ENCODE data around the gene TMEM184C. TPM values are rescaled to one million over a fixed set of nuclear protein-coding genes. Genes with fewer than 3 reads are reported as not detected.
A peak's percentile ranks its signal among the peaks of the same experiment; 100 is the strongest.

Gene TMEM184C
- total RNA-seq, 1 donor from 2014 or later = 35.7 TPM

DNA sequence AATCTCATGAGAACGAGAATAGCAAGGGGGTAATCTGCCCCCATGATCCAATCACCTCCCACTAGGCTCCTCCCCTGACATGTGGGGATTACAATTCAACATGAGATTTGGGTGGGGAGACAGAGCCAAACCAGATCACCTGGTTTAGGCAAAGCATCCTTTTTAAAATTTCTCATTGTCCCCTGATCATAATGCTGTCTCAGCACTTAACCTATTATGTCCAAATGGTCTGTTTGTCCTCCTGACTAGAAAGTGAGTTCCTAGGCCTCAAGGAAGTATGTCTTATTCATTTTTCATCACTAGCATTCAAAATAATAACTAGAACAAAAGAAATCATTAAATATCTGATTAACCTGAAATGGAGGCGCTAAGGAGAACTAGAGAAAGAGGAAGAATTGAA lies 74.6 kb downstream of the TMEM184C start:
- TF ChIP-seq EZH2 (IDR thresholded peaks at IDR 0.05) (no peak), EZH2phosphoT487 (IDR thresholded peaks at IDR 0.05) (no peak)
- TF ChIP-seq, protein P1, sequence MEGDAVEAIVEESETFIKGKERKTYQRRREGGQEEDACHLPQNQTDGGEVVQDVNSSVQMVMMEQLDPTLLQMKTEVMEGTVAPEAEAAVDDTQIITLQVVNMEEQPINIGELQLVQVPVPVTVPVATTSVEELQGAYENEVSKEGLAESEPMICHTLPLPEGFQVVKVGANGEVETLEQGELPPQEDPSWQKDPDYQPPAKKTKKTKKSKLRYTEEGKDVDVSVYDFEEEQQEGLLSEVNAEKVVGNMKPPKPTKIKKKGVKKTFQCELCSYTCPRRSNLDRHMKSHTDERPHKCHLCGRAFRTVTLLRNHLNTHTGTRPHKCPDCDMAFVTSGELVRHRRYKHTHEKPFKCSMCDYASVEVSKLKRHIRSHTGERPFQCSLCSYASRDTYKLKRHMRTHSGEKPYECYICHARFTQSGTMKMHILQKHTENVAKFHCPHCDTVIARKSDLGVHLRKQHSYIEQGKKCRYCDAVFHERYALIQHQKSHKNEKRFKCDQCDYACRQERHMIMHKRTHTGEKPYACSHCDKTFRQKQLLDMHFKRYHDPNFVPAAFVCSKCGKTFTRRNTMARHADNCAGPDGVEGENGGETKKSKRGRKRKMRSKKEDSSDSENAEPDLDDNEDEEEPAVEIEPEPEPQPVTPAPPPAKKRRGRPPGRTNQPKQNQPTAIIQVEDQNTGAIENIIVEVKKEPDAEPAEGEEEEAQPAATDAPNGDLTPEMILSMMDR (IDR thresholded peaks at IDR 0.05) = no peak
- Histone ChIP-seq H3K27ac (no peak overlapping the region), H3K27me3 (no peaks in the 10 kb centered on the region), H3K79me2 (ENCODE audit: low read depth) (no peaks in the 10 kb centered on the region), H3K4me1 (no peaks in the 10 kb centered on the region), H4K20me1 (ENCODE audit: low read depth) (no peaks in the 10 kb centered on the region), H3K36me3 (no peaks in the 10 kb centered on the region), H3F3A (ENCODE audit: low read depth) (no peaks in the 10 kb centered on the region), H3K9ac (no peak overlapping the region), H3K9me3 (ENCODE audit: low read depth) (no peaks in the 10 kb centered on the region), H2AFZ (replicated peaks) (peak overlapping the region; percentile 57), H3K4me3 (no peak overlapping the region), H3K4me2 (no peak overlapping the region)
- H3K4me3 Mint-ChIP-seq = no peak overlapping the region
- no peaks in the 10 kb centered on the region for H3K9me3 Mint-ChIP-seq
- H3K4me1 Mint-ChIP-seq = peaks cover 2% of the 10 kb centered on the region
- H3K36me3 Mint-ChIP-seq = no peaks in the 10 kb centered on the region
- peak overlapping the region; percentile 6 for H3K27ac Mint-ChIP-seq
- DNase-seq (ENCODE audit: low spot score) = no peak
- H3K27me3 Mint-ChIP-seq (ENCODE audit: insufficient read depth, low read depth) = peaks cover 2% of the 10 kb centered on the region

DNA sequence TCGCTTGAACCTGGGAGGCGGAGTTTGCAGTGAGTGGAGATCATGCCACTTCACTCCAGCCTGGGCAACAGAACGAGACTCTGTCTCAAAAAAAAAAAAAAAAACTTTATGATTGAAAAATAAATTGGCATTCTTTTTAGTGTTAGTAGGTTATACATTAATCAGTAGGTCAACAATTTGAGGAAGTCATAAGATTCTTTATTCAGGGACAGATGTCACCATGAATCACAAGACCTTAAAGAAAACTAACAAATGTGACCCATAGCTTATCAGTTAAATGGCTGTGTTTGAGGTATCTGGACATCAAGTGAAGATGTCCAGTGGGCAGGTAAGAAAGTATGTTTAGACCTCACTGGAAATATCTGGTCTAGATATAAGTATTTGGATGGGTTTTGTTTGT lies 76.0 kb downstream of the TMEM184C start:
- Histone ChIP-seq H3K9me3 (ENCODE audit: low read depth) (no peaks in the 10 kb centered on the region), H4K20me1 (ENCODE audit: low read depth) (no peaks in the 10 kb centered on the region), H3K4me2 (no peak overlapping the region), H3K4me1 (no peaks in the 10 kb centered on the region), H3K27ac (no peak overlapping the region), H3K27me3 (no peaks in the 10 kb centered on the region), H3K79me2 (ENCODE audit: low read depth) (no peaks in the 10 kb centered on the region), H3K36me3 (no peaks in the 10 kb centered on the region), H3F3A (ENCODE audit: low read depth) (no peaks in the 10 kb centered on the region), H2AFZ (replicated peaks) (no peak overlapping the region), H3K9ac (no peak overlapping the region), H3K4me3 (no peak overlapping the region)
- Mint-ChIP-seq H3K4me1 (peaks cover 2% of the 10 kb centered on the region), H3K4me3 (no peak overlapping the region), H3K27ac (no peak overlapping the region), H3K27me3 (ENCODE audit: insufficient read depth, low read depth) (no peaks in the 10 kb centered on the region), H3K36me3 (no peaks in the 10 kb centered on the region), H3K9me3 (peaks cover 3% of the 10 kb centered on the region)
- TF ChIP-seq EZH2phosphoT487 (IDR thresholded peaks at IDR 0.05) (no peak), EZH2 (IDR thresholded peaks at IDR 0.05) (no peak)
- TF ChIP-seq, protein P1 (IDR thresholded peaks at IDR 0.05) = no peak
- DNase-seq (ENCODE audit: low spot score) = no peak

DNA sequence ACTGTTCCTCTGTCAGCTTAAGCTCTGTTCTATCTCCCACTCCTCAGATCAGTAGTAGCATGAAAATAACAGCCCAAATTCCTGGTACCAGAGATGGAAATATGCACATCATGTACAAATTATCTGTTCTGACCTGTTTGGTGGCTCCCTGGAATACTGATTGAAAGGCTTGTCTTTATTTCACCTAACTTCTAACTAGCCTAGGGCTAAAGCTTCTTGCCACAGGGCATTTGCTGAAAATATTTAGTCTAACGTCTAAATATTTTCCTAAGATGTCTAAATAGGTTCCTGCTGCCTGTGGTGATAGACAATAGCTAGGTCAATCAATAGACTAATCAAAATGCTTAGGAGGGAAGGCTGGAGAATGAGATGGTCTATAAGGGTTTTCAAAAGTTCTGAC lies 79.7 kb downstream of the TMEM184C start:
- Mint-ChIP-seq H3K27me3 (ENCODE audit: insufficient read depth, low read depth) (no peaks in the 10 kb centered on the region), H3K36me3 (no peaks in the 10 kb centered on the region), H3K27ac (no peak overlapping the region), H3K4me1 (no peaks in the 10 kb centered on the region), H3K9me3 (peaks cover 11% of the 10 kb centered on the region), H3K4me3 (no peak overlapping the region)
- H3K79me2 ChIP-seq (ENCODE audit: low read depth) = no peaks in the 10 kb centered on the region
- H3K27ac ChIP-seq = no peak overlapping the region
- H3K9ac ChIP-seq = no peak overlapping the region
- H3F3A ChIP-seq (ENCODE audit: low read depth) = no peaks in the 10 kb centered on the region
- H3K4me2 ChIP-seq = no peak overlapping the region
- DNase-seq (ENCODE audit: low spot score) = no peak
- H3K36me3 ChIP-seq = no peaks in the 10 kb centered on the region
- H4K20me1 ChIP-seq (ENCODE audit: low read depth) = no peaks in the 10 kb centered on the region
- H3K27me3 ChIP-seq = no peaks in the 10 kb centered on the region
- H3K9me3 ChIP-seq (ENCODE audit: low read depth) = peaks cover 5% of the 10 kb centered on the region
- no peak overlapping the region for H3K4me3 ChIP-seq
- H3K4me1 ChIP-seq = no peaks in the 10 kb centered on the region
- H2AFZ ChIP-seq (replicated peaks) = no peak overlapping the region
- TF ChIP-seq, protein P1 (IDR thresholded peaks at IDR 0.05) = no peak
- TF ChIP-seq EZH2phosphoT487 (IDR thresholded peaks at IDR 0.05) = no peak
- TF ChIP-seq EZH2 (IDR thresholded peaks at IDR 0.05) = no peak
